ENCODE results near the gene CHEK2.
"Not testable (repeated sequence)": the region's sequence is repeated elsewhere in the genome, so short reads cannot be mapped to it uniquely, and the experiment has no call there.

DNA sequence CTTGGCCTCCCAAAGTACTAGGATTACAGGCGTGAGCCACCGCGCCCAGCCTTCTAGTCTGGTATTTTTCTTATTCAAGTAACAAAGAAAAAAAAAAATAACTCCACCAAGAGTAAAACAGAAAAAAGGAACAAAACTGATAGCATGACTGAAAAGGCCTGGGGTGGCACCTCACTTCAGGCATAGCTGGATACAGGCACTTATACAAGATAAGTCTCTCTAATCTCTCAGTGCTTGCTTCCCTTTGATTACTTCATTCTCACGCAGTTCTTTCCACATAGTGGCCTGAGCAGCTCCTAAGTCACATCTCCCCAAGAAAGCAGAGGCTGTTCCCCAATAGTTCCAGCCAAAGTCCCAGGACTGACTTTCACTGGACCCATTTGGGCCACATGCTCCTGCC lies 58.7 kb downstream of the CHEK2 start:
- TF ChIP-seq, protein P1, sequence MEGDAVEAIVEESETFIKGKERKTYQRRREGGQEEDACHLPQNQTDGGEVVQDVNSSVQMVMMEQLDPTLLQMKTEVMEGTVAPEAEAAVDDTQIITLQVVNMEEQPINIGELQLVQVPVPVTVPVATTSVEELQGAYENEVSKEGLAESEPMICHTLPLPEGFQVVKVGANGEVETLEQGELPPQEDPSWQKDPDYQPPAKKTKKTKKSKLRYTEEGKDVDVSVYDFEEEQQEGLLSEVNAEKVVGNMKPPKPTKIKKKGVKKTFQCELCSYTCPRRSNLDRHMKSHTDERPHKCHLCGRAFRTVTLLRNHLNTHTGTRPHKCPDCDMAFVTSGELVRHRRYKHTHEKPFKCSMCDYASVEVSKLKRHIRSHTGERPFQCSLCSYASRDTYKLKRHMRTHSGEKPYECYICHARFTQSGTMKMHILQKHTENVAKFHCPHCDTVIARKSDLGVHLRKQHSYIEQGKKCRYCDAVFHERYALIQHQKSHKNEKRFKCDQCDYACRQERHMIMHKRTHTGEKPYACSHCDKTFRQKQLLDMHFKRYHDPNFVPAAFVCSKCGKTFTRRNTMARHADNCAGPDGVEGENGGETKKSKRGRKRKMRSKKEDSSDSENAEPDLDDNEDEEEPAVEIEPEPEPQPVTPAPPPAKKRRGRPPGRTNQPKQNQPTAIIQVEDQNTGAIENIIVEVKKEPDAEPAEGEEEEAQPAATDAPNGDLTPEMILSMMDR (conservative IDR thresholded peaks at IDR 0.05; ENCODE audit: low read depth, low read length) = not testable (repeated sequence)
- not testable (repeated sequence) for TF ChIP-seq MAZ (IDR thresholded peaks at IDR 0.05; ENCODE audit: borderline replicate concordance, low read depth, low read length); CEBPB (IDR thresholded peaks at IDR 0.05; ENCODE audit: low read depth, low read length); MXI1 (IDR thresholded peaks at IDR 0.05; ENCODE audit: borderline replicate concordance, low read depth, low read length)
- TF ChIP-seq, protein P2, sequence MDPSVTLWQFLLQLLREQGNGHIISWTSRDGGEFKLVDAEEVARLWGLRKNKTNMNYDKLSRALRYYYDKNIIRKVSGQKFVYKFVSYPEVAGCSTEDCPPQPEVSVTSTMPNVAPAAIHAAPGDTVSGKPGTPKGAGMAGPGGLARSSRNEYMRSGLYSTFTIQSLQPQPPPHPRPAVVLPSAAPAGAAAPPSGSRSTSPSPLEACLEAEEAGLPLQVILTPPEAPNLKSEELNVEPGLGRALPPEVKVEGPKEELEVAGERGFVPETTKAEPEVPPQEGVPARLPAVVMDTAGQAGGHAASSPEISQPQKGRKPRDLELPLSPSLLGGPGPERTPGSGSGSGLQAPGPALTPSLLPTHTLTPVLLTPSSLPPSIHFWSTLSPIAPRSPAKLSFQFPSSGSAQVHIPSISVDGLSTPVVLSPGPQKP (IDR thresholded peaks at IDR 0.05; ENCODE audit: borderline replicate concordance, low read depth, low read length) = not testable (repeated sequence)
